Stimulated activated CD8-positive, alpha-beta memory T cell treated with anti-CD3 and anti-CD28 coated beads, Interleukin-15, amount 100 ng/mL, for 48 hours (primary cell): ENCODE measurements around the gene RADIL.
"Not testable (repeated sequence)": the region's sequence is repeated elsewhere in the genome, so short reads cannot be mapped to it uniquely, and the experiment has no call there.

Experiments
- DNase-seq, 2 donors: peaks; one replicate each; pipeline ENCODE4 v3.0.0-alpha.2; 2020; ENCODE audit warnings: low read depth in 2 of 2

The RADIL gene

GRCh38 chr7:4883372-4884144 is at the start of gene RADIL:
RADIL (minus strand) TSS chr7:4883716; CDS start chr7:4878139, 5,577 bp downstream.
- peak; percentile 79 to 86 for DNase-seq

DNA sequence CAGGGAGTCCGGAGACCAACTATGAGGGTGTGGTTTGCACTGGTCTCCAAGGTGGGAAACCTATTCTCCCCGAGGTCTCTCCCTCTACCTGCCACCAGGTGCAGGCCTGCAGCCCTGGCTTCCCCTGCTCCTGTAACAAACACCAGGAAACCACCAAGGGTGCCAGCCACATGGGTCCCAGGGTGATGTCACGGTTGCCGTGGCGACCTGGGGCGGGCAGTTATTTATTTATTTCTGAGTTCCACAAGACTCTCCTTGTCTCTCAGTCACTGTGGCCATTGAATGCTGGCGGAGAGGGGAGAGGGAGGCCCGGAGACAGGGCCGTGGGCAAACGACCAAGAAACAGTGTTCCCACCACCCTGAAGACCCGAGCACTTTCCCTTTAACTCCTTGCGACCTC is 48.4 kb upstream of the RADIL start:
- DNase-seq = no peak

GRCh38 chr7:4929005-4929404 is 45.5 kb upstream of the RADIL start:
- DNase-seq = no peak

DNA sequence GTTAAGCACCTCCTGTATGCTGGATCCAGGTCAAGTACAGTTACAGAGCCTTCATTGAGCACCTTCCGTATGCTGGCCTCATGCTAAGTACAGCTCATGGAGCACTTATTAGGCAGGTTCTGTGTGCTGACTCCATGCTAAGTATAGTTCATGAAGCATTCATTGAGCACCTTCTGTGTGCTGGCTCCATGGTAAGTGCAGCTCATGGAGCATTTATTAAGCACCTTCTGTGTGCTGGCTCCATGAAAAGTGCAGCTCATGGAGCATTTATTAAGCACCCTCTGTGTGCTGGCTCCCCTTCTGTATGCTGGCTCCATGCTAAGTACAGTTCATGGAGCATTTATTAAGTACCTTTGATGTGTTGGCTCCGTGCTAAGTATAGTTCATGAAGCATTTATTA is 44.9 kb upstream of the RADIL start:
- no peak for DNase-seq

- DNase-seq = no peak
Observed at GRCh38 chr7:4919969-4920766, 36.7 kb upstream of the RADIL start.

GRCh38 chr7:4916113-4916512 is 32.6 kb upstream of the RADIL start:
- no peak for DNase-seq

DNA sequence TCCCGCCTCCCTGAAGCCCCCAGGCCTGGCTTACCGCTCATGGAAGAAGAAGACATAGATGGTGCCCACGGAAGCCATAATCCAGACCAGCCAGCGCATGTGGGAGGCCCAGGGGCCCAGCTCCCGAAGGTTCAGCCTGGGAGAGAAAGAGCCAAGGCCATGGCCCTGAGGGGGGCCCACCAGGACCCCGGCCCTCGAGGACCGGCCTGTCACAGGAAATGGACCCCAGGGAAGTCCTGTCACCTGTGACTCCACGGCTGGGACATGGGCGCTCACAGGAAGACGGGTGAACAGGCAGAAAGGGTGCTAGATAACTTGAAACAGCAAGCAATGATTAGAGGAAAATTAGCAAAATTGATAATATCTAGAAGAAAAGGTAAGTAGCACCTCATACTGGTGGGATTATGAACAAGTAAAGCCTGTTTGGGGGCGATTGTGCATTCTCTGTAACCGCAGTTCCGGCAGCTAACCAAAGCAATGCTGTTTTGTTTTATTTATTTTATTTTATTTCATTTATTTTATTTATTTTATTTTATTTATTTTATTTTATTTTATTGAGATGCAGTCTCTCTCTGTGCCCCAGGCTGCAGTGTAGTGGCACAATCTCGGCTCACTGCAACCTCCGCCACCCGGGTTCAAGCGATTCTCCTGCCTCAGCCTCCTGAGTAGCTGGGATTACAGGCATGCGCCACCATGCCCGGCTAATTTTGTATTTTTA is 27.8 kb upstream of the RADIL start:
- no peak for DNase-seq

DNA sequence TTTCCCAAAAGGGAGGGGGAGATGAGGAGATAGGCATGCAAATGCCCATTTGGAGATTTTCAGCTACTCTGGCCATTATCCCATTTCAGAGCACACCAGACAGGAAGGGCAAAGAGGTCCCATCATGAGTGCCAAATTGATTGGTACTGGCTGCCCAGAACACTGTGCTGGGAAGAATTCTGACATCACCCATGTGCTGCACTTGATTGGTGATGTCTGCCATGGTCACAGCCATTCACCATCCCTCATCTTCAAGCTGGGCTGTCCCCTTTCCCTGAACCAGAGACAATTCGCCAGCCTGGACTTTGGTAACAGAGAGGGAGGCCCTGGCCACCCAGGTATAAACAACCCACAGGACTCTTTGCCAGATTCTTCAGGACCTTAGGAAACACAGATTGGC is 23.2 kb upstream of the RADIL start:
- no peak for DNase-seq

DNA sequence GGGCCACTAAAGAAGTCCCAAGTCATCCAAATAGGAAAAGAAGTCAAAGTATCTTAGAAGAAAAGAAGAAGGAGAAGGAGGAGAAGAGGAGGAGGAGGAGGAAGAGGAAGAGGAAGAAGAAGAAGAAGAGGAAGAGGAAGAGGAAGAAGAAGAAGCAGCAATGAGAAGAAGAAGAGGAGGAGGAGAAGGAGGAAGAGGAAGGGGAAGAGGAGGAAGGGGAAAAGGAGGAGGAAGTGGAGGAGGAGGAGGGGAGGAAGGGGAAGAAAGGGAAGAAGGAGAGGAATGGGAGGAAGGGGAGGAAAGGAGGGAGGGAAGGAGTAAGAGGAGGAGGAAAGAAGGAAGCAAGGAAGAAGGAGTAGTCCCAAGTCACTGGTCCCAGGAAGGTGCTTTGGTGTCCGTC is 21.7 kb upstream of the RADIL start:
- DNase-seq = no peak

GRCh38 chr7:4904346-4904745 is 20.8 kb upstream of the RADIL start:
- DNase-seq = no peak

GRCh38 chr7:4895766-4896165 is 12.2 kb upstream of the RADIL start:
- DNase-seq = no peak

DNA sequence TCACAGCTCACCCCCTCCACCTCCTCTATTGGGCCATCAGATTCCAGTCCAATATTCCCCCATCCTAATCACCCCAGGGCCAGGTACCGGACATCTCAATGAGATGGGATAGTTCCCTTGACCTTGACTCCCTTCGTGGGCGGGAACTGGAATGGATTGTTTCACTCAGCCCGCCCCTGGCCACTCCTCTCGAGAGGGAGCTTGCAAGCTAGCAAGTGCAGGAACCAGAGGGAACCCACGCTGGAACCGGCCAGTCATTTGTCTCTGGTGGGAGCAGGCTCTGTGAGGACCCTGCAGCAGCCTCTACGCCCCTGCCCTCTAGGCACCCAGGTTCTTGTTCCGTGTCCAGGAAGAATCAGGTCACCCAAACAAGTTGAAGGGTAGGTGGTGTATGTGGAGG is 11.0 kb upstream of the RADIL start:
- DNase-seq = no peak

- no peak for DNase-seq
Observed at GRCh38 chr7:4893929-4894475, 10.5 kb upstream of the RADIL start.

DNA sequence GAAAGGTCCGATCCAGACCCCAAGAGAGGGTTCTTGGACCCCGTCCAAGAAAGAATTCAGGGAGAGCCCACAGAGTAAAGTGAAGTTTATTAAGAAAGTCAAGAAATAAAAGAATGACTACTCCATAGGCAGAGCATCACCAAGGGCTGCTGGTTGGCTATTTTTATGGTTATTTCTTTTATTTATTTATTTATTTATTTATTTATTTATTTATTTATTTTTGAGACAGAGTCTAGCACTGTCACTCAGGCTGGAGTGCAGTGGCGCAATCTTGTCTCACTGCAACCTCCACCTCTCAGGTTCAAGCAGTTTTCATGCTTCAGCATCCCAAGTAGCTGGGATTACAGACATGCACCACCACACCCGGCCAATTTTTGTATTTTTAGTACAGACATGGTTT is 9.7 kb upstream of the RADIL start:
- DNase-seq = not testable (repeated sequence)

- DNase-seq = not testable (repeated sequence)
Observed at GRCh38 chr7:4891522-4891921, 8.0 kb upstream of the RADIL start.

DNA sequence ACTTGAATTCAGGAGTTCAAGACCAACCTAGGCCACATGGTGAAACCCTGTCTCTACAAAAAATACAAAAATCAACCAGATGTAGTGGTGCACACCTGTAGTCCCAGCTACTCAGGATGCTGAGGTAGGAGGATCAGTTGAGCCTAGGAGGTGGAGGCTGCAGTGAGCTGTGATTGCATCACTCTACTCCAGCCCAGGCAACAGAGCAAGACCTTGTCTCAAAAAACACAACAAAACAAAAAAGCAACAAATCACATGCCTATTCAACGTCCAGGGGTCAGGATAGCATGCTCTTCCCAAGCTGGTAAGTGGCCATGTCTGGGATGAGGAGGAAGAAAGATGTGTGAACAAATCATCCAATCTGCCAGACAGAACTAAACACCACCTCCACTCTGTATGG is 6.2 kb upstream of the RADIL start:
- no peak for DNase-seq

DNA sequence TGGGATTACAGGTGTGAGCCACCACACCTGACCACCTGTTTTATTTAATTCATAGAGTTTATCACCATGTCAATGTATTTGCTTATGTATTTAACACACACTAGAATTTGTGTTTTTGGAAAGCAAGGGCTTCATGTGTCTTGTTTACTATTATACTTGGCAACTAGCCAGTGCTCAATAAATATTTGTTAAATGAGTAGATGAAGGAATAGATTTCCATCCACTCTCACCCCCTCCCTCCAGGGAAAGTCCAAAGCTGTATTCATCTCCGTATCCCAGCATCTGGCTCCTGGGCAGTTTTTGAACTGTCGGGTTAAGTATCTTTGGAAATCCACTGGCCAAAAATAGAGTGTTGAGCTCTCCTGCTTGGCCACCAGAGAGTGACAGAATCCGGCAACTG is 4.6 kb upstream of the RADIL start:
- no peak for DNase-seq

- DNase-seq = no peak
Observed at GRCh38 chr7:4886671-4887070, 3.2 kb upstream of the RADIL start.

GRCh38 chr7:4885317-4885807 is 1.8 kb upstream of the RADIL start:
- DNase-seq = no peak

GRCh38 chr7:4884164-4884563 is 648 bp upstream of the RADIL start:
- no peak for DNase-seq

GRCh38 chr7:4883033-4883371 is 514 bp downstream of the RADIL start:
- DNase-seq = no peak
